ENCODE results near the gene UBAP1L. TPM values are rescaled to one million over a fixed set of nuclear protein-coding genes. Genes with fewer than 3 reads are reported as not detected.
A peak's percentile ranks its signal among the peaks of the same experiment; 100 is the strongest.
"Not testable (repeated sequence)": the region's sequence is repeated elsewhere in the genome, so short reads cannot be mapped to it uniquely, and the experiment has no call there.

UBAP1L gene
- 2.7 TPM for total RNA-seq

- no peak for DNase-seq
These were observed at the start of gene UBAP1L for GRCh38 chr15:65115086-65115485. Gene UBAP1L, minus strand, starts transcription at chr15:65115200. Its CDS starts 8,985 bp downstream, at chr15:65106215.

- DNase-seq, result no peak
These were observed 49.1 kb upstream of the UBAP1L start for GRCh38 chr15:65164139-65164538.

GRCh38 chr15:65163041-65163440, 48.0 kb upstream of the UBAP1L start:
- DNase-seq, result no peak

GRCh38 chr15:65156692-65157091, 41.7 kb upstream of the UBAP1L start:
- no peak for DNase-seq

GRCh38 chr15:65154720-65155119, 39.7 kb upstream of the UBAP1L start:
- DNase-seq, result no peak

- DNase-seq, result no peak
These were observed 32.9 kb upstream of the UBAP1L start for GRCh38 chr15:65147902-65148301.

GRCh38 chr15:65146438-65146837, 31.4 kb upstream of the UBAP1L start:
- DNase-seq, result no peak

- not testable (repeated sequence) for DNase-seq
These were observed 23.6 kb upstream of the UBAP1L start for GRCh38 chr15:65138631-65139030.

- not testable (repeated sequence) for DNase-seq
These were observed 22.9 kb upstream of the UBAP1L start for GRCh38 chr15:65137893-65138292.

GRCh38 chr15:65137089-65137488, 22.1 kb upstream of the UBAP1L start:
- not testable (repeated sequence) for DNase-seq

GRCh38 chr15:65134538-65134937, 19.5 kb upstream of the UBAP1L start:
- no peak for DNase-seq

- peak; percentile 84 for DNase-seq
These were observed 18.7 kb upstream of the UBAP1L start, which contains the start of gene PDCD7 for GRCh38 chr15:65133548-65134200. Gene PDCD7, minus strand, starts transcription at chr15:65133808. Its CDS starts 27 bp downstream, at chr15:65133781.

- peak; percentile 9 for DNase-seq
These were observed 18.0 kb upstream of the UBAP1L start for GRCh38 chr15:65132878-65133547.

- no peak for DNase-seq
These were observed 15.9 kb upstream of the UBAP1L start for GRCh38 chr15:65130941-65131340.

- no peak for DNase-seq
These were observed 542 bp upstream of the UBAP1L start for GRCh38 chr15:65115542-65115941.

- no peak for DNase-seq
These were observed 4.2 kb downstream of the UBAP1L start for GRCh38 chr15:65110676-65111292.

GRCh38 chr15:65106011-65106590, 8.9 kb downstream of the UBAP1L start:
- no peak for DNase-seq

GRCh38 chr15:65105038-65105437, 10.0 kb downstream of the UBAP1L start:
- DNase-seq, result no peak

- no peak for DNase-seq
These were observed 12.1 kb downstream of the UBAP1L start for GRCh38 chr15:65102912-65103311.

GRCh38 chr15:65101891-65102708, 12.9 kb downstream of the UBAP1L start:
- no peak for DNase-seq

- peak; percentile 38 for DNase-seq
These were observed 13.5 kb downstream of the UBAP1L start for GRCh38 chr15:65101411-65101890.

- no peak for DNase-seq
These were observed 14.6 kb downstream of the UBAP1L start for GRCh38 chr15:65100442-65100841.

Measured in occipital lobe (tissue), 2 donors.